ENCODE data around the gene SCIN.
A peak's percentile ranks its signal among the peaks of the same experiment; 100 is the strongest.

- TF ChIP-seq CTCF (IDR thresholded peaks at IDR 0.05 in 2 of 3, conservative IDR thresholded peaks at IDR 0.05 in 1 of 3; ENCODE audit: borderline replicate concordance in 1 of 3, insufficient read depth in 1 of 3, low read depth in 2 of 3, low read length in 2 of 3) (peak; percentile 30 to 78 (median 73); a peak in 5 of 6 replicates), EGR1 (IDR thresholded peaks at IDR 0.05; ENCODE audit: low read depth) (no peak), EZH2phosphoT487 (IDR thresholded peaks at IDR 0.05; ENCODE audit: borderline replicate concordance) (no peak), SIN3A (IDR thresholded peaks at IDR 0.05; ENCODE audit: low read depth) (no peak; the same call in 1 of the 2 replicates), POLR2A (IDR thresholded peaks at IDR 0.05; ENCODE audit: borderline replicate concordance, extremely low read depth, insufficient read depth, insufficient read length) (no peak), EZH2 (IDR thresholded peaks at IDR 0.05) (no peak), POLR2AphosphoS5 (IDR thresholded peaks at IDR 0.05; ENCODE audit: low read depth, low read length) (peak; percentile 62), TCF7L2 (IDR thresholded peaks at IDR 0.05; ENCODE audit: borderline replicate concordance, extremely low read depth, insufficient read depth, insufficient read length) (peak; percentile 49), RAD21 (IDR thresholded peaks at IDR 0.05; ENCODE audit: low read depth) (no peak)
These were observed 115.8 kb downstream of the SCIN start for GRCh38 chr7:12686234-12686890.

Data from HCT116 (cell line).